GM12891 (cell line): ENCODE measurements around the gene ASTN2.

Source experiments
- POLR2A ChIP-seq: IDR thresholded peaks from 2 replicates; pipeline ENCODE4 v1.6.1; 2011; ENCODE audit warnings: low read depth, low read length, control low read depth
- POLR2AphosphoS5 ChIP-seq: IDR thresholded peaks from 2 replicates; pipeline ENCODE4 v1.6.1; 2011; ENCODE audit warnings: low read depth, low read length, control low read depth
- POU2F2 ChIP-seq: IDR thresholded peaks from 2 replicates; pipeline ENCODE4 v1.6.1; 2011; ENCODE audit warnings: low read depth, mild to moderate bottlenecking, control low read depth, low read length, moderate library complexity
- SPI1 ChIP-seq: IDR thresholded peaks from 2 replicates; pipeline ENCODE4 v1.6.1; 2011; ENCODE audit warnings: low read depth, low read length, control low read depth
- TAF1 ChIP-seq: IDR thresholded peaks from 2 replicates; pipeline ENCODE4 v1.6.1; 2011; ENCODE audit warnings: low read depth, low read length, control low read depth

DNA sequence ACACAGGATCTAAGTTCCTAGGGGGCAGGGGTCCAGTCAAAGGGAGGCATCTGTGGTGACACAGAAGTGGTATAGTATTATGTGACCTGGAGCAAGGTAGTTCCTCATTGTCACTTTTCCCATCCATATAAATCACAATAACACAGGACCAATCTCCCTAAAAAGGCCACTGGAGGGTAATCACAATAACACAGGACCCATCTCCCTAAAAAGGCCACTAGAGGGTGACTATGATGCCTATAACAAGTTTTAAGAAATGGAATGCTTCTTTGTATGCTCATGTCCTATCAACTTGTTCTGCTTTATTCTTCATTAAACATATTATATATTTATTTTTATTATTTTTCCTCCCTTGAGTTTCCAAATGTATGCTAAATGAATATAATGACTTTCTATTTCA, 254.6 kb downstream of the ASTN2 start:
- no peak for TF ChIP-seq POLR2A
- no peak for TF ChIP-seq POLR2AphosphoS5
- no peak for TF ChIP-seq TAF1
- TF ChIP-seq POU2F2: no peak
- TF ChIP-seq SPI1: no peak
